Karpas-422 (cell line): ENCODE measurements around the gene DTNBP1. TPM values are rescaled to one million over a fixed set of nuclear protein-coding genes. Genes with fewer than 3 reads are reported as not detected.

Experiments
- DNase-seq: peaks from one replicate; pipeline ENCODE4 v3.0.0-alpha.2; 2015
- H2AFZ ChIP-seq: fragments of 200-600 bp; sonication (generic); 2 replicates; pipeline ENCODE4 v1.6.1; 2014; ENCODE audit warnings: antibody characterized with exemption, low read length, mixed read lengths
- H3K27ac ChIP-seq: fragments of 200-600 bp; sonication (generic); 2 replicates; pipeline ENCODE4 v1.5.1; 2014; ENCODE audit warnings: mild to moderate bottlenecking, low read length, moderate library complexity
- H3K27me3 ChIP-seq: fragments of 200-600 bp; sonication (generic); 2 replicates; pipeline ENCODE4 v1.6.1; 2014; ENCODE audit warnings: low read length, mixed read lengths
- H3K36me3 ChIP-seq: fragments of 200-600 bp; sonication (generic); 2 replicates; pipeline ENCODE4 v1.6.1; 2014; ENCODE audit warnings: low read length, mixed read lengths; ENCODE audit not compliant: insufficient read depth
- H3K4me1 ChIP-seq: fragments of 200-600 bp; sonication (generic); 2 replicates; pipeline ENCODE4 v1.6.1; 2014; ENCODE audit warnings: mild to moderate bottlenecking, low read length, mixed read lengths
- H3K4me2 ChIP-seq: fragments of 200-600 bp; sonication (generic); 2 replicates; pipeline ENCODE4 v1.6.1; 2014; ENCODE audit warnings: low read length, low read depth, mild to moderate bottlenecking; ENCODE audit not compliant: poor library complexity, severe bottlenecking
- H3K4me3 ChIP-seq: fragments of 200-600 bp; sonication (generic); 2 replicates; pipeline ENCODE4 v1.5.1; 2014; ENCODE audit warnings: mild to moderate bottlenecking, antibody characterized with exemption, low read length, mixed read lengths
- H3K79me2 ChIP-seq: fragments of 200-600 bp; sonication (generic); 2 replicates; pipeline ENCODE4 v1.6.1; 2014; ENCODE audit warnings: mild to moderate bottlenecking, low read length, mixed read lengths
- H3K9ac ChIP-seq: fragments of 200-600 bp; sonication (generic); 2 replicates; pipeline ENCODE4 v1.6.0; 2014; ENCODE audit warnings: low read length
- H3K9me2 ChIP-seq: fragments of 200-600 bp; sonication (generic), shearing (Covaris generic); replicated peaks from 2 replicates; pipeline ENCODE4 v1.6.0; 2014; ENCODE audit warnings: mild to moderate bottlenecking, low read length, moderate library complexity; ENCODE audit not compliant: insufficient read depth
- H3K9me3 ChIP-seq: fragments of 300-700, 200-600 bp; sonication (generic); 2 replicates; pipeline ENCODE4 v1.6.1; 2014; ENCODE audit warnings: low read length, mixed read lengths
- H4K20me1 ChIP-seq: fragments of 200-600 bp; sonication (generic); 2 replicates; pipeline ENCODE4 v1.6.1; 2014; ENCODE audit warnings: mild to moderate bottlenecking, antibody characterized with exemption, low read length, low read depth; ENCODE audit not compliant: insufficient read depth
- total RNA-seq: library from RNA; depleted of rRNA; stranded (reverse); fragments of >200 nt; shearing (Covaris generic); gene quantifications from 2 replicates; pipeline ENCODE4 v1.2.3, GENCODE V29; 2014; ENCODE audit warnings: low replicate concordance

The DTNBP1 gene
- total RNA-seq, 1 experiment from 2014 or later, result 13.8 TPM

- Histone ChIP-seq H3K27me3 (no peaks in the 10 kb centered on the region), H3K4me3 (no peak overlapping the region), H3K9me2 (no peaks in the 10 kb centered on the region), H3K27ac (no peak overlapping the region), H3K9me3 (no peaks in the 10 kb centered on the region), H3K4me2 (no peak overlapping the region), H2AFZ (no peak overlapping the region), H4K20me1 (no peaks in the 10 kb centered on the region), H3K79me2 (peaks cover 7% of the 10 kb centered on the region; the same call in 1 of the 2 replicates), H3K9ac (no peak overlapping the region), H3K36me3 (no peaks in the 10 kb centered on the region; the same call in 1 of the 2 replicates), H3K4me1 (no peaks in the 10 kb centered on the region)
- no peak for DNase-seq
Observed at GRCh38 chr6:15523679-15524630, 138.9 kb downstream of the DTNBP1 start.

DNA sequence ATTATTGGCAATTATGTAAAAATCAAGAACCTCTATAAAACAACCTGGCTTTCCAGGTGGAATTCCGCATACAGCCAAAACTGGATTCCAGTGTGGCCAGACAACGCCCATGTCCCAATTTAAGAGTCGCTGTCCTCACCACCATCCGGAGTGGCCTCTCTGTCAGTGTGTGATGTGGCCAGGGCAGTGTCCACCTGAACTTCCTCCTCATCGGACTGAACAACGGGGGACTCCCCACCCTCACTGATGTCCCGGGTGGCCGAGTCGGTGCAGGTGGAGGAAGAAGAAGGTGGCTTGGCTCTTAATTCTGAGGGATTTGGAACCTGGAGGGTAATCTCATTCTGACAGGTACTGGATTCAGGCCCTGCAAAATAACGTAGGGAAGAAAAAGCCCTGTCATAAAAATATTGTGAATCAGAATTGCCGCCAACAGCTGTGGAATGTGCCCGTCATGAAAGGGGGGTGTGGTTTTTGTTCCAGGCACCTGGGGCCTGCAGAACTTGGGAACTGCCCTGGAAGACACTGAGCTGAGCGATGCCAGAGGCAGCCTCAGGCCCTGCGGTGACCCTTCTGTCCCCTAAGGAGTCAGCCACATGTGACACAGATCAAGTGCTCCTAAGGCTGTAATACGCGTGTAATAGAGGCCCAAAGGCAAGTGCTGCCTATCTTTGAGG lies 139.8 kb downstream of the DTNBP1 start:
- Histone ChIP-seq H3K79me2 (peaks cover 7% of the 10 kb centered on the region; the same call in 1 of the 2 replicates), H3K9ac (no peak overlapping the region), H3K4me3 (no peak overlapping the region), H3K4me2 (no peak overlapping the region), H3K9me3 (no peaks in the 10 kb centered on the region), H3K9me2 (no peaks in the 10 kb centered on the region), H4K20me1 (no peaks in the 10 kb centered on the region), H3K27ac (no peak overlapping the region), H2AFZ (no peak overlapping the region), H3K4me1 (no peaks in the 10 kb centered on the region), H3K27me3 (no peaks in the 10 kb centered on the region), H3K36me3 (no peaks in the 10 kb centered on the region; the same call in 1 of the 2 replicates)
- no peak for DNase-seq

- Histone ChIP-seq H3K9me3 (no peaks in the 10 kb centered on the region), H3K4me1 (no peaks in the 10 kb centered on the region), H4K20me1 (no peaks in the 10 kb centered on the region), H3K27me3 (no peaks in the 10 kb centered on the region), H3K9ac (no peak overlapping the region), H3K27ac (no peak overlapping the region), H3K4me3 (no peak overlapping the region), H3K79me2 (peaks cover 7% of the 10 kb centered on the region; the same call in 1 of the 2 replicates), H3K36me3 (no peaks in the 10 kb centered on the region; the same call in 1 of the 2 replicates), H2AFZ (no peak overlapping the region), H3K9me2 (no peaks in the 10 kb centered on the region), H3K4me2 (no peak overlapping the region)
- no peak for DNase-seq
Observed at GRCh38 chr6:15522427-15522826, 140.4 kb downstream of the DTNBP1 start.

DNA sequence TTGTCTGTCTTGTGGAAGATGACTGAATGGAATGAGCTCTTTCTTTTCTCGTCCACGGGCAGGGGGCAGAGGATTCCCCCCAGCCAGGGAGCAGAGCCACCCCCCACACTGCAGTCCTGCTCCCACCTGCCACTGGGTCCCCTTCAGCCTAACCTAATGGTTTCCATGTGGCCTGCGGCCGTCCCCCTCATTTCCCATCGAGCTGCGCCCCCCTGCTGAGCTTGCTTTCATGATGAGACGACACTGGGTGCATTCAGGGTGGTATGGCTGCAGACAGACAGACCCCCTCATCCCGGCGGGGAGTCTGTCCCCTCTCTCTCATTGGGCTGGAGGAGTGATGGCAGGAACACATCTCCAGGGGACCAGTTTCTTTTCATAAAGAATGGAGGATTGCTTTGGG lies 140.8 kb downstream of the DTNBP1 start:
- H3K27me3 ChIP-seq, result no peaks in the 10 kb centered on the region
- H3K4me2 ChIP-seq, result no peak overlapping the region
- no peaks in the 10 kb centered on the region for H3K9me2 ChIP-seq
- no peak overlapping the region for H3K9ac ChIP-seq
- H4K20me1 ChIP-seq, result no peaks in the 10 kb centered on the region
- no peak overlapping the region for H2AFZ ChIP-seq
- DNase-seq, result no peak
- H3K79me2 ChIP-seq, result peaks cover 7% of the 10 kb centered on the region; the same call in 1 of the 2 replicates
- H3K27ac ChIP-seq, result no peak overlapping the region
- no peaks in the 10 kb centered on the region; the same call in 1 of the 2 replicates for H3K36me3 ChIP-seq
- no peaks in the 10 kb centered on the region for H3K4me1 ChIP-seq
- H3K4me3 ChIP-seq, result no peak overlapping the region
- H3K9me3 ChIP-seq, result no peaks in the 10 kb centered on the region

DNA sequence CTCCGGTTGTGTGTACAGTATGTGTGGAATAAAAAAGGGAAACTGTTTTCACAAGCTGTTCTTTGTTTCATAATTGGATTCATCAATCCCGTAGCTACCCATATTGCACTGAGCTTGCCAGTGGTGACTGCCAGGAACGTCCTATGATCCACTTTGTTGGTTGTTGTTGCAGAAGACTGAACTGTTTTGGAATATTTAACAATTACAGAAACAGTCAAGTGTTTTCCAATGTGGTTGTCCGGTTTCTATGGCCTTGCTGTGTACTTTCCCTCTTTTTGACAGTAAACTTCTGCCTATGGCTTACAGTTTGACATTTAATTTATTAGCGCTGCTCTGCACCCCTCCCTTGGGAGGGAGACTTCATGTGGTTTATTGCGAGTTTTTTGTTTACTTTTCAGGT lies 141.2 kb downstream of the DTNBP1 start:
- Histone ChIP-seq H4K20me1 (no peaks in the 10 kb centered on the region), H3K36me3 (no peaks in the 10 kb centered on the region; the same call in 1 of the 2 replicates), H3K4me2 (no peak overlapping the region)

GRCh38 chr6:15520626-15521203 lies 142.1 kb downstream of the DTNBP1 start:
- Histone ChIP-seq H3K27me3 (no peaks in the 10 kb centered on the region), H3K4me2 (no peak overlapping the region), H3K79me2 (peaks cover 3% of the 10 kb centered on the region; the same call in 1 of the 2 replicates), H2AFZ (no peak overlapping the region), H4K20me1 (no peaks in the 10 kb centered on the region), H3K36me3 (no peaks in the 10 kb centered on the region; the same call in 1 of the 2 replicates), H3K4me3 (no peak overlapping the region), H3K9me2 (no peaks in the 10 kb centered on the region), H3K4me1 (no peaks in the 10 kb centered on the region), H3K9me3 (no peaks in the 10 kb centered on the region), H3K9ac (no peak overlapping the region), H3K27ac (no peak overlapping the region)
- DNase-seq, result no peak

More for the DNA sequence above, 141.2 kb downstream of the DTNBP1 start:
- Histone ChIP-seq H3K9me2 (no peaks in the 10 kb centered on the region), H3K4me1 (no peaks in the 10 kb centered on the region), H3K79me2 (peaks cover 7% of the 10 kb centered on the region; the same call in 1 of the 2 replicates), H3K9ac (no peak overlapping the region), H2AFZ (no peak overlapping the region), H3K9me3 (no peaks in the 10 kb centered on the region), H3K4me3 (no peak overlapping the region), H3K27ac (no peak overlapping the region), H3K27me3 (no peaks in the 10 kb centered on the region)
- DNase-seq, result no peak

GRCh38 chr6:15519681-15520080 lies 143.1 kb downstream of the DTNBP1 start:
- Histone ChIP-seq H3K9ac (no peak overlapping the region), H3K9me2 (no peaks in the 10 kb centered on the region), H4K20me1 (no peaks in the 10 kb centered on the region), H3K9me3 (no peaks in the 10 kb centered on the region), H3K4me2 (no peak overlapping the region), H3K79me2 (no peaks in the 10 kb centered on the region), H3K36me3 (no peaks in the 10 kb centered on the region; the same call in 1 of the 2 replicates), H3K4me1 (no peaks in the 10 kb centered on the region), H3K27me3 (no peaks in the 10 kb centered on the region), H2AFZ (no peak overlapping the region), H3K4me3 (no peak overlapping the region), H3K27ac (no peak overlapping the region)
- DNase-seq, result no peak

DNA sequence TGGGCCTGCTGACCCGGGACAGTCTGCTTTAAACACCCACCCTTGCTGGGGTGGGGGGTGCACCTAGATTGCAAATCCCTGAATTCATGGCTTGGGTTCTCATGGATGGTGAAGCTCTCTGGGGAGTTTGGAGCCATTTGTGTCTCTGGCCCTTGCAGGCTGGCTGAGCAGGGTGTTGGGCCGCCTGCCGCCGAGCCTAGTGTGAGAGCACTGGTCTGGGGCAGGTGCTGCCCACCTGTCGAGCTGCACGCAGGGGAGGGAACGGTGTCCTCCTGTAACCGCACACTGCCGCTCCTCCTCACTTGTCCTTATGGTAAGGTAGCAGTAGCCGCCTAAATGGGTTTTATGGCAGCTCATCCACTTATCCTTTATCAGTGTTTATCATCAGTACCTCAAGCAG lies 143.9 kb downstream of the DTNBP1 start:
- H3K4me1 ChIP-seq, result no peaks in the 10 kb centered on the region
- no peak overlapping the region for H3K4me3 ChIP-seq
- H3K36me3 ChIP-seq, result no peaks in the 10 kb centered on the region; the same call in 1 of the 2 replicates

More for the DNA sequence above, 143.9 kb downstream of the DTNBP1 start:
- Histone ChIP-seq H3K9me2 (no peaks in the 10 kb centered on the region), H2AFZ (no peak overlapping the region), H3K27ac (no peak overlapping the region), H3K27me3 (no peaks in the 10 kb centered on the region), H3K79me2 (no peaks in the 10 kb centered on the region), H3K4me2 (no peak overlapping the region), H3K9me3 (no peaks in the 10 kb centered on the region), H4K20me1 (no peaks in the 10 kb centered on the region), H3K9ac (no peak overlapping the region)
- no peak for DNase-seq
